MCF 10A (cell line): Measurements from ENCODE around the gene GPR150. TPM values are rescaled to one million over a fixed set of nuclear protein-coding genes. Genes with fewer than 3 reads are reported as not detected.

ENCODE experiments used
- BruUV-seq: library from RNA; stranded (reverse); fragments of 400-500 nt; replicated peaks from 2 replicates; lab custom pipeline; 2021; lab: Mats Ljungman, UMichigan
- CTCF ChIA-PET: fragments of 300-600 bp; sonication (Branson Sonifier 250); formaldehyde crosslinking; extraction: SDS; loops from one replicate; lab custom pipeline; 2021; ENCODE audit warnings: antibody characterized with exemption, inconsistent platforms; lab: Yijun Ruan, JAX
- POLR2A ChIA-PET: fragments of 300-600, 350-650 bp; sonication (Branson Sonifier 250); formaldehyde crosslinking; extraction: SDS; loops from one replicate; lab custom pipeline; 2020; ENCODE audit warnings: antibody characterized with exemption, inconsistent platforms; lab: Yijun Ruan, JAX
- DNase-seq: peaks from one replicate; pipeline ENCODE4 v3.0.0-alpha.2; 2018; ENCODE audit not compliant: unreplicated experiment
- H3K27ac Mint-ChIP-seq: one replicate; pipeline ENCODE4 v1.8.0; 2022; ENCODE audit warnings: mild to moderate bottlenecking, low read depth, mixed read lengths; ENCODE audit not compliant: unreplicated experiment
- H3K27me3 Mint-ChIP-seq: one replicate; pipeline ENCODE4 v1.8.0; 2022; ENCODE audit warnings: mixed read lengths; ENCODE audit not compliant: insufficient read depth, unreplicated experiment
- H3K36me3 Mint-ChIP-seq: one replicate; pipeline ENCODE4 v1.8.0; 2022; ENCODE audit warnings: mild to moderate bottlenecking, moderate library complexity, mixed read lengths; ENCODE audit not compliant: insufficient read depth, unreplicated experiment
- H3K4me1 Mint-ChIP-seq: one replicate; pipeline ENCODE4 v1.8.0; 2022; ENCODE audit warnings: mixed read lengths; ENCODE audit not compliant: insufficient read depth, unreplicated experiment
- H3K4me3 Mint-ChIP-seq: one replicate; pipeline ENCODE4 v1.8.0; 2022; ENCODE audit warnings: mild to moderate bottlenecking, moderate library complexity, mixed read lengths; ENCODE audit not compliant: unreplicated experiment
- H3K9me3 Mint-ChIP-seq: one replicate; pipeline ENCODE4 v1.8.0; 2022; ENCODE audit warnings: mixed read lengths; ENCODE audit not compliant: unreplicated experiment
- intact Hi-C: fragments of 100-400 bp; cut with micrococcal nuclease; formaldehyde crosslinking; loops from 2 replicates; pipeline ENCODE4 v1.14.1; 2022
- total RNA-seq: library from RNA; stranded (reverse); gene quantifications from 2 replicates; pipeline ENCODE4 v1.2.3, GENCODE V29; 2022
- TF ChIP-seq, protein P1 (sequence below): fragments of 200-600 bp; IDR thresholded peaks from one replicate; pipeline ENCODE4 v1.8.0; 2022; ENCODE audit warnings: antibody characterized with exemption, mild to moderate bottlenecking; ENCODE audit not compliant: unreplicated experiment

The GPR150 gene
- total RNA-seq, 1 experiment from 2014 or later: not detected

- POLR2A ChIA-PET: interaction anchor here (0.6 to 1.4 kb wide), 2 partner anchors 60 to 114 kb away, joined by 4 read pairs; partner anchors contain the start of gene RHOBTB3
- no peak overlapping the region for H3K4me3 Mint-ChIP-seq
- no peaks in the 10 kb centered on the region for H3K27me3 Mint-ChIP-seq
- H3K4me1 Mint-ChIP-seq: no peaks in the 10 kb centered on the region
- intact Hi-C loops: no loop called here
- DNase-seq: no peak
- TF ChIP-seq, protein P1, sequence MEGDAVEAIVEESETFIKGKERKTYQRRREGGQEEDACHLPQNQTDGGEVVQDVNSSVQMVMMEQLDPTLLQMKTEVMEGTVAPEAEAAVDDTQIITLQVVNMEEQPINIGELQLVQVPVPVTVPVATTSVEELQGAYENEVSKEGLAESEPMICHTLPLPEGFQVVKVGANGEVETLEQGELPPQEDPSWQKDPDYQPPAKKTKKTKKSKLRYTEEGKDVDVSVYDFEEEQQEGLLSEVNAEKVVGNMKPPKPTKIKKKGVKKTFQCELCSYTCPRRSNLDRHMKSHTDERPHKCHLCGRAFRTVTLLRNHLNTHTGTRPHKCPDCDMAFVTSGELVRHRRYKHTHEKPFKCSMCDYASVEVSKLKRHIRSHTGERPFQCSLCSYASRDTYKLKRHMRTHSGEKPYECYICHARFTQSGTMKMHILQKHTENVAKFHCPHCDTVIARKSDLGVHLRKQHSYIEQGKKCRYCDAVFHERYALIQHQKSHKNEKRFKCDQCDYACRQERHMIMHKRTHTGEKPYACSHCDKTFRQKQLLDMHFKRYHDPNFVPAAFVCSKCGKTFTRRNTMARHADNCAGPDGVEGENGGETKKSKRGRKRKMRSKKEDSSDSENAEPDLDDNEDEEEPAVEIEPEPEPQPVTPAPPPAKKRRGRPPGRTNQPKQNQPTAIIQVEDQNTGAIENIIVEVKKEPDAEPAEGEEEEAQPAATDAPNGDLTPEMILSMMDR: no peak
- H3K36me3 Mint-ChIP-seq: no peaks in the 10 kb centered on the region
- H3K9me3 Mint-ChIP-seq: no peaks in the 10 kb centered on the region
- CTCF ChIA-PET: interaction anchor here (0.6 to 7.7 kb wide), 7 partner anchors 20 to 666 kb away, joined by 3 to 119 read pairs (median 4); partner anchors contain the start of gene GLRX
- no TSS peak for BruUV-seq
- H3K27ac Mint-ChIP-seq: no peak overlapping the region
These were observed 50.7 kb downstream of the GPR150 start for GRCh38 chr5:95670568-95670967.

Other genes with a start within 250 kb of the GPR150 start
- gene FAM81B, start 228.7 kb upstream of the GPR150 start, total RNA-seq: not detected in 2 replicates
- 97.2 and 105 TPM in 2 replicates for gene SKIC3, start 65.1 kb upstream of the GPR150 start, total RNA-seq
- 3.6 and 5.4 TPM in 2 replicates for gene ARSK, start 65.0 kb upstream of the GPR150 start, total RNA-seq
- gene RFESD, start 26.7 kb downstream of the GPR150 start, total RNA-seq: 4.2 and 5.9 TPM in 2 replicates
- gene SPATA9, start 62.9 kb downstream of the GPR150 start, total RNA-seq: not detected in 2 replicates
- 3.4 and 3.8 TPM in 2 replicates for gene RHOBTB3, start 111.2 kb downstream of the GPR150 start, total RNA-seq
- gene GLRX, start 202.6 kb downstream of the GPR150 start, total RNA-seq: 41.4 and 59.2 TPM in 2 replicates